Uterus (tissue), 2 donors: ENCODE results near the gene CABCOCO1.

Experiments used
- CTCF ChIP-seq, 4 experiments: fragments of 200-600 bp in 2 of 4; fragments of 450-650 bp in 2 of 4; sonication (generic) in 2 of 4; IDR thresholded peaks; one replicate each; pipeline ENCODE4 v1.5.1; 2016 to 2019; ENCODE audit warnings: antibody characterized with exemption in 4 of 4, mild to moderate bottlenecking in 2 of 4, moderate library complexity in 1 of 4
- POLR2A ChIP-seq, 2 donors: fragments of 450-650 bp; IDR thresholded peaks; one replicate each; pipeline ENCODE4 v1.6.1; 2016; ENCODE audit warnings: antibody characterized with exemption in 2 of 2, mild to moderate bottlenecking in 1 of 2, moderate library complexity in 1 of 2

DNA sequence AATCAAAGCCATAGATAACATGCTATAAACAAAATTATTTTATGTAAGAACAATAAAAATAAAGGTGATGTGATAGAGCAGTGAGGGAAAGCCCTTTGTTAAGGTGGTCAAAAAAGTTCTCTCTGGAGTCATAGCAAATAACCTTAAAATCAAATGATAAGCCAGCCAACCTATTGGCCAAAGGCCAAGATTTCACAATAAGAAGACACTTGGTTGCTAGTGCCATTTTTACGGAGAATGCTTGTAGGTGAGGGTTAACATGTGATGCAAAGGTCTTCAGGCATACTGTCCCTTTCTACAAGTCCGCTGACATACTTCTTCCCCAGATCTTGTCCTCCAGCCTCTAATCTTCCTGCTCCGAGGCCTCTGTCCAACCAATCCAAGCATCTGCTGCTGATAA, 140.5 kb downstream of the CABCOCO1 start:
- no peak for TF ChIP-seq POLR2A (IDR thresholded peaks at IDR 0.05)
- no peak for TF ChIP-seq CTCF (IDR thresholded peaks at IDR 0.05)
